Smooth muscle cell of the coronary artery (primary cell): ENCODE results near the gene CFAP45. TPM values are rescaled to one million over a fixed set of nuclear protein-coding genes. Genes with fewer than 3 reads are reported as not detected.

Experiments used
- total RNA-seq: library from RNA; depleted of rRNA; stranded (reverse); fragments of >200 nt; gene quantifications from 2 replicates; pipeline ENCODE4 v1.2.3, GENCODE V29; 2014; ENCODE audit warnings: low replicate concordance

Gene CFAP45, protein sequence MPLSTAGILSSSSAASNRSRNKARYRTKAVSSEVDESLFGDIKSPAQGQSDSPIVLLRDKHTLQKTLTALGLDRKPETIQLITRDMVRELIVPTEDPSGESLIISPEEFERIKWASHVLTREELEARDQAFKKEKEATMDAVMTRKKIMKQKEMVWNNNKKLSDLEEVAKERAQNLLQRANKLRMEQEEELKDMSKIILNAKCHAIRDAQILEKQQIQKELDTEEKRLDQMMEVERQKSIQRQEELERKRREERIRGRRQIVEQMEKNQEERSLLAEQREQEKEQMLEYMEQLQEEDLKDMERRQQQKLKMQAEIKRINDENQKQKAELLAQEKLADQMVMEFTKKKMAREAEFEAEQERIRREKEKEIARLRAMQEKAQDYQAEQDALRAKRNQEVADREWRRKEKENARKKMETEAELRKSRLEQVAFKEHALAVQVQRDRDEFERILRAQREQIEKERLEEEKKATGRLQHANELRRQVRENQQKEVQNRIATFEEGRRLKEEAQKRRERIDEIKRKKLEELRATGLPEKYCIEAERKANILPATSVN
- 0.23 and 1.1 TPM in 2 replicates for total RNA-seq

DNA sequence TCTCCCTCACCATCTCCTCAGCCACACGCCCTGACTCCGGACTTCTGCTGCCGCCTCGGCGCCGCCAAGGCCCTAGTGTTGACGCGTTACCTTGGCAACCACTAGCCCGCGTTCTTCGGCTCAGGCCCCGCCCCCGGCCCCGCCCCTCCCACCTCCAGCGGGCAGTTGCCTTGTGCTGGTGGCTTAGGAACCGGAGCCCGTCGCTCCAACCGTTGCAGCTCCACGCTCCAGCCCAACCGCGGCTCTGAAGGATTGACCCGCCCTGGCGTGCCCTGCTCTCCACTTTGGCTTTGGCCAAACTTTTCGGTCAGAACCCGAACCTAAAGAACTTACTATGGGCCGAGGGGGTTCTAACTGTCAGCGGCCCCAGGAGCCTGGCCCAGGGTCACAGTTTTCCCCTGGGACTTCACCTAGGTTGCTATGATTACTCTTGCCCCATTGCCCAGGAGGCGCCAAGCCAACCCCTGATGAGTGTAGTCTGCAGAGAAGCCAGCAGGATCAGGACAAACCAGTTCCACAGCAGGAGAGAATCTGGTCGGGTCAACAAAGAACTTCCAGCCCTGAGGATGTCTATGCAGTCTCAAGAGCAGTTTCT is at the start of gene CFAP45:
CFAP45 (minus strand) TSS at position 80 of the 595 bp plus-strand sequence; CDS start at position 13, 67 bp downstream.

DNA sequence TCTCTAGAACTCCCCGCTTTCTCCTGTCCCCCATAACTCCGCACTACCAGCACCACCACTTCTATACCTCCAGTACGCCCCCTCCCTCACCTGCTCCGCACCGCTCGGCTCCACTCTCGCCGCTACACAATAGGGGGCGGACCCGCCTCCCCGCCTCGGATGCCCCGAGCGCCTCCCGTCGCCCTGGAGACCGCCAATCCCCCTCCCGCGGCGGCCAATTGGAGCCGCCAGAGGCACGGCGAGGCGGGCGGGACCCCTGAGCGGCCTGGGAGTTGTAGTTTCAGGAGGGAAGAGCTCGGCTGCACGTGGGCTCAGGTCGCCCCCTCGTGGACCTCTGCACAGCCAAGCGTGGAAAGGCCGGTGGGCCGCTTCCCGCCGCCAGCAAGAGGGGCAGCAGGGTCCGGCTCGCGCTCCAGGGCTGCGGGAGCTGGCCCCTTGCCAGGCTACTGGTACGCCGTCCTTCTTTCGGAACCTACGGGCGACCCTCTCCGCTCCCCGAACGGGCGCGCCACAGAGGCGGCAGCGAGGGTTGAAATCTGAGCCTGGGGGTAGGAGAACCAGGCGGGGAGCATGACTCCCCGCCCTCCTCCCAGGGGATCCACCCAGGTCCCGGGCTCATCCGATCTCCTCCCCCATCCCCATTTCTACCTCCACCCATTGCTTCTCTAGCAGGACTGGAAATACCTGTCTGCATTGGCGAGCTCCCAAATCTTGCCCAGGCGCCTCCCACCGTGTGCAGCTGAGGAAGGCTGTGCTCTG is 45.7 kb upstream of the CFAP45 start, which contains the start of gene IGSF9:
IGSF9 (minus strand) TSS at position 131 of the 759 bp plus-strand sequence. CDS start 2,159 bp downstream, outside the sequence.

DNA sequence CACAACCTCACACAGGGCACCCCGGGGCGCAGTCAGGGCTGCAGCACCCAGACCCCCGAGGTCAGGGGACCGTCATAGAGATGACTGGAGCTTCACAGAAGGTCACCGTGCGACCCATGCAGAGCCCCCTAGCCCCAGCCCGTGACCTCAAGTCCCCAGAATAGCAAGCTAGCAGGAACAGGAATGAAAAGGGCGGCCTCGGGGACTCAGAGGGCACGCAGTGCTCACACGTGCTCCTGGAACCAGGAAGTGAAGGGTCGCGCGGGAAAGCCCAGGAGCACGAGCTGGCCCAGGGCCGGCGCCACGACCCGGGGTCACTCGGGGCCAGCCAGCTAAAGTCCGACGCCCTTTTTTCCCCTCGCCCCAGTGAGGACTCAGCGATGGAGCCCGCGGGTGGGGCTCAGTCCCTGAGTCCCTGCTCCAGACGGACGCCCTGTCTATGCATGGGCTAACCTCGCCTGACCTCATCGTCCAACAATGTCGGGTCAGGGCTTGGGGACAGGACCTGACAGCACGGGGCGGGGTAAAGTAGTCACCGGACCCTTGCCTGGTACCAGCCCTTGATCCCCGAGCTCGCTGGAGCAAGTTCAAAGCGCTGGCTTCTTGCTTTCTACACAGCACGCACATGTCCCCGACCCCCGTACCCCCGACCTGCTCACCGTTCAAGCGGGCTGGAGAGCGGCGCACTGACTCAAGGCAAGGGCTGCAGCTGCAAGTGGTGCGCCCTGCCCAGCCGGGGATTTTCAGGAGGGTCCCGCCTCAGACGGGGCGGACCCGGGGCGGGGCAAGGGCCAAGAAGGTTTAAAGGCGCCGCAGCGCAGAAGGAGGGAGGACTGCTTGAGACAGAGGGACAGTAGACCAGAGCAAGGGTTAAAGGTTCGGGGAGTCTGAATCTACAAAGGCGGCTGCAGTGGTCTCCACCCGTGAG is 25.1 kb upstream of the CFAP45 start, which contains the start of gene TAGLN2:
TAGLN2 (minus strand) TSS at position 717 of the 928 bp plus-strand sequence. CDS start 4,998 bp downstream, outside the sequence.

DNA sequence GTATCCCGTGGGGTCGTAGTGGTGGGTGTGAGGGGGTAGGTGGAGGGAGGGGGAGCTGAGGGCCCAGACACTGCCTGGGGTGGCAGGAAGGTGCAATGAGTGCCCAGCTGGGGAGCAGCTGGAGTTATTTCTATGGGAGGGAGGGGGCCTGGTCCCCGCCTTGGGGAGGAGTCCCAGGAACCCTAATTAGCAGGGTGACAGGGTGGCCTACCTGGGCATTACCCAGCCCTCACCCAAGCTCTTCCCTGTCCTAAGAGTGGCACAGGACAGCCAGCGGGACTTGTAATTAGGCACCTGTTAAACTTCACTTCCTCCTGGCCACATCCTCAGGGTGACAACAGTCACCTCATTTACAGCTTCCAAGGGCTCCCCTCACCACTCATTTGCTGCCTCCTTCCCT is 37.4 kb downstream of the CFAP45 start, which contains the start of gene VSIG8:
VSIG8 (minus strand) TSS at position 101 of the 400 bp plus-strand sequence. CDS start 136 bp downstream, outside the sequence.

DNA sequence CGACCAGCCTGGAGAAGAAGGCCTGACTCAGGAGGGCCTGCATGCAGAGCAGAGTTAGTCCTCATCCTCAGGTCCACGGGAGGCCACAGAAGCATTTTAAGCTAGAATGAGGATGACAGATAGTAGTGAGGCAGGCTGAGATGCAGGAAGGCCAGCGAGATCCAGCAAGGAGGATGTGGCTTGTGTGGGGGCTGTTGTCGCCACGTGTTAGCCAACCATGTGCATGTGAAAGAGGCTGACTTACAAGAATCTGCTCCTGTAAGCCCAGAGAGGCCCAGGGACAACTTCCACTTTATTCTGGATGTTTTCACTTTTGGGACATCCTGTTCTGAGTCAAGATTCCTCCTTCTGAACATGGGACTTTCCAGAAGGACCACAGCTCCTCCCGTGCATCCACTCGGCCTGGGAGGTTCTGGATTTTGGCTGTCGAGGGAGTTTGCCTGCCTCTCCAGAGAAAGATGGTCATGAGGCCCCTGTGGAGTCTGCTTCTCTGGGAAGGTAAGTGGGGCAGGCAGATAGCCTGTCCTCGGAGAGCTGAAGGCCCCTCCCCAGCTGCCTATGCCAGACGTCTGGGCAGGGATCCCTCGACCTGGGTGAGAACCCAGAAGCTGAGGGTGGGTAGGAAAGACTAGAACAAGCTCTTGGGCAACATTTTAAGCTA is 73.4 kb downstream of the CFAP45 start, which contains the start of gene SLAMF8:
SLAMF8 (plus strand) TSS at position 433 of the 661 bp plus-strand sequence; CDS start at position 459, 26 bp downstream.

Other genes starting within 250 kb of the CFAP45 start
- not detected in 2 replicates for gene CRP, start 185.6 kb downstream of the CFAP45 start, total RNA-seq
- 14.4 and 40.7 TPM in 2 replicates for gene DUSP23, start 119.2 kb downstream of the CFAP45 start, total RNA-seq
- gene FCRL6, start 97.8 kb downstream of the CFAP45 start, total RNA-seq, result not detected in 2 replicates
- gene SLAMF8, start 73.3 kb downstream of the CFAP45 start, total RNA-seq, result not detected in 2 replicates
- gene VSIG8, start 37.5 kb downstream of the CFAP45 start, total RNA-seq, result 0.08 TPM in 1 of 2 replicates, not detected in the other
- 135 and 476 TPM in 2 replicates for gene TAGLN2, start 25.3 kb upstream of the CFAP45 start, total RNA-seq
- 0.12 TPM in 1 of 2 replicates, not detected in the other for gene IGSF9, start 45.4 kb upstream of the CFAP45 start, total RNA-seq
- gene SLAMF9, start 54.1 kb upstream of the CFAP45 start, total RNA-seq, result 0.38 TPM in 1 of 2 replicates, not detected in the other
- 1.6 and 3.0 TPM in 2 replicates for gene PIGM, start 131.8 kb upstream of the CFAP45 start, total RNA-seq
- not detected in 2 replicates for gene KCNJ10, start 170.0 kb upstream of the CFAP45 start, total RNA-seq
- gene KCNJ9, start 181.4 kb upstream of the CFAP45 start, total RNA-seq, result under 0.01 TPM in 1 of 2 replicates, not detected in the other
- gene IGSF8, start 198.5 kb upstream of the CFAP45 start, total RNA-seq, result 18.0 and 23.1 TPM in 2 replicates
- under 0.01 and 0.08 TPM in 2 replicates for gene ATP1A2, start 215.6 kb upstream of the CFAP45 start, total RNA-seq